Measurements from ENCODE around the gene CCDC73.

CCDC73 gene

DNA sequence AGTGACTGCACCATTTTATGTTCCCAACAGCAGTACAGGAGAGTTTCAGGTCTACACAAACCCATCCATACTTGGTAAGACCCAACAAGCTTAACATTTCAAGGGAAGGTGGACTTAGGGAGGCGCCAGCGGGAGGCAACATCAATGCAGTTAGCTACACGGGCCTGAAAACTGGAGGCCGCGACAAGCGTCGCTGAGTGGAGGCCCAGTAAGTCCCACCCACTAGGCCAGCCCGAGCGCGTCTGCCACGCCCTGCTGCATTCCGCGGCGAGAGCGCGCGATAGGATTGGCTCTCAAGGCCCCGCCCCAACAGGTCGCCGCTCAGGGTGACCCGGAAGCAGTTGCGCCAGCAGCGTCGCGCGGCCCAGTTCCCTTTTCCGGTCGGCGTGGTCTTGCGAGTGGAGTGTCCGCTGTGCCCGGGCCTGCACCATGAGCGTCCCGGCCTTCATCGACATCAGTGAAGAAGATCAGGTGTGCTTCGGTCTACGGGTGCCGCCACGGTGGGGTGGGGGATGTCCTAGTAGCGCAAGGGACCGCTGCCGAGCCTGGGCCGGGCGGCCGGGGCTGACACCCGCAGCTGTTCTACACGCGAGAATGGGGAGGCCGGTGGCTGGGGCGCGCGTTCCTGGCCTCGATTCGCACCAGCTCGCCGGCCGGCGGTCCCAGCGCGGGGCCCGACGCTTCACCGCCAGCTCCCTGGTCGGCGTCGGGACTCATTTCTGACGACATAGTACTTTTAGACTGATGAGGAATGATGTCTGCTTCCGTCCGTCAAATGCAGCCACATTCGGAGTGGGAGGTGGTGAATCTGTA, 210.8 kb downstream of the CCDC73 start, which contains the start of gene EIF3M:
Gene EIF3M, plus strand, starts transcription at position 373 of the 813 bp plus-strand sequence. Its CDS starts 57 bp downstream, at position 430.
- DNase-seq, result peak; percentile 96

DNA sequence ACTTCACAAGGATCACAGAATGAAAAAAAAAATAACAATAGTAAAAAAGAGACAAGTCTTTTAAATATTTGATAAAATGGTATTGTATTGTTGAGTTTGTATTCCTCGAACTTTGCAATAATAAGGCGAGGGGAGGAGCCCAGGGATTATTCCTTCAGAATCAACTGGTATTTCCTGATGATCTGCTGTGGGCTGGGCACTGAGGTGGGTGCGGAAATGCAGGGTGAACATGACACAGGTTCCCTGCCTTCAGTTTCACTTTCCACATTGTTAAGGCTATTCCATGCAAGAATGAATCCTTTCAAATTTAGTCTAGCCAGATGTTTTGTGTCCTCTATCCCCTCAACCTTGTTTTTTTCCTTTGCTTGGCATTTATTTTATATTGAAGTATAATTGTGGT, 212.9 kb downstream of the CCDC73 start:
- DNase-seq, result no peak

DNA sequence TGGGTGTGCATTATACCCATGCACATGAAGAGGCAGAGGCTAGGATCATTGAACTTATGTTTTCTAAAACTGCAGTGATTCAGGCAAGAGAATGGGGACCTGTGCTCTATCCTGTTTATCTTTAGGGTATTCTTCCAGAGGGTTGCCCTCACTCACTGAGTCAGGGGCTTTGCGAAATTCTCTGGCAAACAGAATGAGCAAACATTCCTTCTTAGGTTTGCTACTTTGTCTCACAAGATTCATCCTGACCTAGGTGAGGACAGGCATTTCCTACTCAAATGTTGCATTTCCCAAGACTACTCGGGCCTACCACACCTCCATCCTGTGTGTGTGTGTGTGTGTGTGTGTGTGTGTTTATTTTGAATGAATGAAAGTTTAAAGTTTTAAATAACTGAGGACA, 213.5 kb downstream of the CCDC73 start:
- no peak for DNase-seq

DNA sequence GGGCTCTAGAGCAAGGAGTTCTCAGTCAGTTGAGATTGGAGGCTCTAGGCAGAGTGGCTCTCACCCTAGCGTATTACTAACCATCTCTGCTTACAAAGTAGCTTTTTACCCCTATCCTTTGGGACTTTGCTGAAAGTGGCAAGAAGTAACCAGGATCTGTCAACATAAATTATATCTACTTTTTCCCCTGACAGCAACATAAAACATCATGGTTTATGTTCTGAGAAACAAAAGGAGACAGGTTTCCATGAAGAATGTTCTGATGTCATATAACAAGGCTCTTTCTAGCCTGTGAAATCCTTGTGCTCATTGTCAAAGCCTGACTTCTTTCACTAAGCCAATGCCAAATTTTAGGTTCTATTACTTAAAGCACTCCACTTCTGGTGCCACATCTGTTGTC, 218.0 kb downstream of the CCDC73 start:
- no peak for DNase-seq

DNA sequence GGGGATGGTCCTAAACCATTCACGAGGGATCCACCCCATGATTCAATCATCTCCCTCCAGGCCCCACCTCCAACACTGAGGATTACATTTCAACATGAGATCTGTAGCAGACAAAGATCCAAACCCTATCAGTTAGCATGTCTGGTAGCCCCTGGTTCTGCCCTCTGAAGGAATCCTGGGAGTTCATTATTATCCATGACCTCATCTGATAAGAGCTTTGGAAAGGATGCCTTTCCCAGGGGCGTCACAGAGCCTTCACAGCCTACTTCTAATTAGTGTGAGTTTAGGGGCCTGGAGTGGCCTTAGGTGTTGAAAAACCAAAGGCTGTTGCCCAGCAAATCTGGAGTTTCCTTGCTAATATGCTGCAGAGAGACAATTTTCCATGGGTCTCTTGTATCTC, 219.4 kb downstream of the CCDC73 start:
- DNase-seq, result no peak

DNA sequence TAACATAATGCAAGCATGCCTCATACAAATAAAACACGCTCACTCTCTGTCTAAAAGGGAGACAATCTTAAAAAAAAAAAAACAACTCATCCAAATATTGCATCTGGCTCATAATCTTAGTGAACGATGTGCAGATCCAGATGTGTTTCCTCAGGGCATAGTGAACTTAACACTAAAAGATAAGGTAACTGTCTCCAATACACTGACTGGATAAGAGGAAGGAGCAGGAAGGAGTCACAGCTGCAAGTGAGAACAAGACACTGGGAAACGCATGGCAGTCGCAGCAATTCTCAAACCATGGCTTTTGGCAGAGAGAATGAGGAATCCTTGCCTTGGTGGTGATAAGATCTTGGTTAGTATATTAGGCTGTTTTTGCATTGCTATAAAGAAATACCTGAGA, 220.0 kb downstream of the CCDC73 start:
- no peak for DNase-seq

DNA sequence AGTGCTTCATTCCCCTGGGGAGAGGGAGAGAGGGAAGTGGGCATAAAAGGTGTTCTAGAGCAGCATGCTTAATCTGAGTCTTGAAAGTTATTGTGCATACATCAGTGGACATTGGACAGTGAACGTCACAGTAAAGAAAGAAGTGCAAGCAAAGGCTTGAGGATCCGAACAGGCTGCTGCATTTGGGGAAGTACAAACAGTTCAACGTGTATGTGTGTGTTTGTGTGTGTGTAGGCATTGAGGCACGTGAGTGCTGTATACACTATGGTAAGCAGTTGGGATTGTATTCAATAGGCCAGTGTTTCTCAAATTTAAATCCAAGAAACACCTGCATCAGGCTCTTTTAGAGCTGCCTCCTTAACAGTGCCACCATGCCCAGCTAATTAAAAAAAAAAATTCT, 221.2 kb downstream of the CCDC73 start:
- DNase-seq, result no peak

DNA sequence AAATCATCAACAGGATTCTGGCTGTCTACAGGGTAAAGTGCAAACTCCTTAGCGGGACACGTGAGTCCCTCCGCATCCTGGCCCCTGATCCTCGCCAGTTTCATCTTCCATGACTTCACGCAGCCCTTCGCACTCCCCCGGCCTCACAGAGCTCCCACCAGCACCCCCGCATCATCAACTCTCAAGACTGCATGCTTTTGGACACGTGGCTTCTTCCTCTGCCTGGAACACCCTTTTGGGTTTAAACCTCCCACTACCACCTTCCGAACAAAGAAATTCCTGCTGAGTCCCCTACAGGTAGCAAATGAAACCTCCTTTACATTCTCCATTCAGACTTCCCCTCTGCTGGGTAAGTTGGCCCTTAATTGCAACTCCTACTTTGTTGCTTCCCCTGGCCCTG, 223.4 kb downstream of the CCDC73 start:
- no peak for DNase-seq

DNA sequence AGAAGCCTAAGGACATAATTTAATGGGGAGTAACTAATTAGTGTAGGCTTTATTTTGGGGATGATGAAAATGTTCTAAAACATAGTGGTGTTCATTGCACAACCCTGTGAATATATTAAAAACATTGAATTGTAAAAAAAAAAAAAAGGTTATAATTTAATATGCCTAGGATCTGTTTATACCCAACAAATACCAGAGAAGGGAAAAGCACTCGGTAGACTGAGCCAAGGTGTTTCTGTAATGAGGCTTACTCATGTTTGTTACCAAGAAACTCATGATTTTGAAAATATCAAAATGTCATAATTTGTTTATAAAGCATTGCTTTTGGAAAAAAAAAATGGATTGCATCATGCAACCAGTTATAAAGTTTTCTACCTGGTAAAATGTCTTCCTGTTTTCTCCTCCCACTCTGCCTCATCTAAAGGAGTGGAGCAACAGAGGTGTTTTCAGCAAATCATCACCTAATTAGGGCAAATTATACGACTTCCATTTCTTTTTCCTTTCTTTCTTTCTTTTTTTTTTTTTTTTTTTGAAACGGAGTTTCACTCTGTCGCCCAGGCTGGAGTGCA, 225.1 kb downstream of the CCDC73 start:
- DNase-seq, result no peak

DNA sequence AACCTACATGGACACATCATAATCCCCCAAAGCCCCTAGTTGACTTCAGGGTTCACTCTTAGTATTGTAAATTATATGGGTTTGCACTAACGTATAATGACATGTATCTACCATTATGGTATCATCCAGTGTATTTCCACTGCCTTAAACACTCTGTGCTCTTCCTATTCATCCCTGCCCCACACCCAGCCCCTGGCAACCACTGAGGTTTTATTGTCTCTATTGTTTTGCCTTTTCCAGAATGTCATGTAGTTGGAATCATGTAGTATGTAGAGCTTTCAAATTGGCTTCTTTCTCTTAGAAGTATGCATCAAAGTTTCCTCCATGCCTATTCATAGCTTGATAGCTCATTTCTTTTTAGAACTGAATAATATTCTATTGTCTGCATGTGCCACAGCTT, 227.3 kb downstream of the CCDC73 start:
- DNase-seq, result no peak

DNA sequence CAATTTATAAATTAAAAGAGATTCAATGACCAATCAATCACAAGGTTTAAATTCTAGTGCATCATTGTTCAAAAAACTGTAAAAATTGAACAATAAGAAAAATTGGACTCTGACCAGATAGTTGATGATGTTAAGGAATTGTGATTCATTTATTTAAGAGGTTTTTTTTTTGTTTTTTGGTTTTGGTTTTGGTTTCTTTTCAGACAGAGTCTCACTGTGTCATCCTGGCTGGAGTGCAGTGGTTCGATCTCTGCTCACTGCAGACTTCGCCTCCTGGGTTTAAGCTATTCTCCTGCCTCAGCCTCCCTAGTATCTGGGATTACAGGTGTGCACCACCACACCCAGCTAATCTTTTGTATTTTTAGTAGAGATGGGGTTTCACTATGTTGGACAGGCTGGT, 227.9 kb downstream of the CCDC73 start:
- DNase-seq, result no peak

DNA sequence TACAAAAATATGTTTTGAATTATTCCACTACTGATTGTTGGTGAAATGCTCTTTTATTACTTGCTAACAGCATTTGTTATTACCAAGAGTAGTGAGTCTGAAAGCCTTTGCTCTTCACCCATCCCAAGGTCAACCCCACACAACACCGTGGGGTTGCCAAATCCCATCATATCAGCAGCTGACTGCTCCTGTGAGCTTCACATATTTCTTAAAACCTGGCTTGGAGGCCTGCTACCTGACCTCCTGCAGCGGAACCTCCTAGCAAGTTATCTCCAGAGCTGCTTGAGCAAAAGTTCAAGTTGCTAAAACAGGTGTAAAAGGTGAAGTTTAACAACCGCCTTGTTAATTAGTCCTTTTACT, 230.9 kb downstream of the CCDC73 start:
- DNase-seq, result no peak

DNA sequence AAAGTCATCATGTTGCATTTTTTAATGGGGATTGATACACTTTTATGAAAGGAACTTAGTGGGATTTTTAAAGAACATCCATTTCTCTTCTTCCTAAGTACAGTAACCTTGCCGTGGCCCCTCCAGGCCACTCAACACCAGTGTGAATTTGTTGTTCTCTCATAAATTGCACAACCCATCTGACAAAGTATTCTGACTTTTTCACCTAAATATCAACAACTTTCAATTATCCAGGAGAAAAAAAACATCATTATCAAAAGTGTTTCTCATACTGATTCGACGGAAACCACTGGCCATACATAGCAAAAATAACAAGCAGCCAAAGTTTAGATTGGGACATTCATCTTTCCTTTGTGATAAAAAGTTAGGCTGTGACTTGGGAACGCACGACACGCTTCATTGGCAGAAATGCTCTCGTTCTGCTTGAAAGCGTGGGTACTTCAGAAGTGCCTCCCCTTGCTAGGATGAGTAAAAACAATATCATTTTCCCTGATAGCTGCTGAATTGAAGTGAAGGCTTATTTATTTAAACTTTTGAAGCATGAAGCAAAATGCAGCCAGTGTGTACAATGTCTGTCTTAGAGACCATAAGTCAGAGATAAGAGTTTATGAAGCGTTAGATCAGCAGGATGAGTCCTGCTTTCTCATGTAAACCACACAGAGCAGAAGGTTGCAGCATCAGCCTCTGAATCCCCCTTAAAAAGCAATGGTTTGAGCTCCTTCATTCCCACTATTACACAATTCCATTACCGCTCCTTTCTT, 231.4 kb downstream of the CCDC73 start:
- no peak for DNase-seq

DNA sequence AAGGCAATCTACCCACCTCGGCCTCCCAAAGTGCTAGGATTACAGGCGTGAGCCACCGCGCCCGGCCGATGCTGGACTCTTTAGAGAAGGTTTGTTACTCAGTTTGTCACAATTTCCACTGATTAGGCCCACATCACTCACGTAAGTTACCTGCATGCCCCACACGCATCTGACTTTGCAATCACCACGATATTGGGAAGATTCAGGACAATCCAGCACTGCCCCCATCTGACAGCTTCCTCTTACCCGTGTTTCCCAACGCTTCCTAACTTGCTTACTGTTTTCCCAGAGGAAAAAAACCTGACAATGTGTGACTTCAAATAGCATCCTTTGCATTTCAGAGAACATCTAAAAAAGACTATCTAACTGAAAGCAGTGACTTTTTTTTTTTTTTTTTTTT, 232.6 kb downstream of the CCDC73 start:
- no peak for DNase-seq

DNA sequence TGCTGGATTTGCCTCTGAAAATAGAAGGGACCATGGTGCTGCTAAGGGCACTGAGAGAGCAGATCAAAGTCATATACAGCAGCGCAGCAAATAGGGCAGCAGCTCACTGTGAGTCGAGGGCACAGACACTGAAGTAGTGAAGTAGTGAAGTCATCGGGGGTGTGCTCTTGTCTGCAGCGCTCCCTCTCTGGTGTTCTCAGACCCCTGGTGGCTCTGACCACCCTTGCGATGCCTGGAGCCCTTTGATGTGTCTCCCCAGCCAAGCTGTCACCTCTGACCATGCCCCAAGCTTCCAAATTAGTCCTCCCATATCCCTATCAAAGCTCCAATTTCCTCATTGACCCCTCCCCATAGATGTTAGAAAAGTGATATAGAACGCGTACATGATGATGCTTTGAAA, 238.6 kb downstream of the CCDC73 start:
- no peak for DNase-seq

DNA sequence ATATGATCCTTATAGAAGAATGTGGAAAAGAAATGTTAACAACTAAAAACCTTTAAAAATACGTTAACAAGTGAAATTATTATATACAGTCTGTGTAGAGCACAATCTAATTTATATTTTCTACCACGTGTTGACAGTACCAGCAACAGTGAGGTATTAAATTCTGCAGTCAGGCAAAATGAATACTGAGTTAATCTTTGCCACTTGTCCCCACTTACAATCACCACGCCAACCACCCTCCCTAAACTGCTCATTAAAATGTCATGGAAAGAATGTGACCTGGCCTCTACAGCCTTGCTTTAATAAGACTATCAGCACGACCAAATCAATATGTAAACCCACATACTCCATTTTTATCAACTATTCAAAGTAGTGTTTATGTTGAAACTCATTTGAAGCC, 239.4 kb downstream of the CCDC73 start:
- no peak for DNase-seq
